Measurements from ENCODE around the gene ACOT13.
"Not testable (repeated sequence)": the region's sequence is repeated elsewhere in the genome, so short reads cannot be mapped to it uniquely, and the experiment has no call there.

The ACOT13 gene

GRCh38 chr6:24742216-24742738 is 75.4 kb downstream of the ACOT13 start:
- Histone ChIP-seq H3K9me3 (ENCODE audit: insufficient read depth, low read length) (no peaks in the 10 kb centered on the region), H3K4me1 (ENCODE audit: insufficient read depth, insufficient read length) (no peaks in the 10 kb centered on the region), H3K36me3 (ENCODE audit: insufficient read depth, insufficient read length, low read length) (no peaks in the 10 kb centered on the region), H3K9ac (ENCODE audit: insufficient read length, low read depth) (no peak overlapping the region), H3K4me3 (ENCODE audit: insufficient read length, low read depth) (no peak overlapping the region), H3K27me3 (ENCODE audit: insufficient read depth, insufficient read length) (no peaks in the 10 kb centered on the region)
- DNase-seq (ENCODE audit: low read depth, low spot score): no peak
- TF ChIP-seq SUZ12 (IDR thresholded peaks at IDR 0.05; ENCODE audit: extremely low read depth, insufficient read depth, insufficient read length): no peak
- TF ChIP-seq ZNF274 (IDR thresholded peaks at IDR 0.05; ENCODE audit: low read depth, low read length): no peak
- no peak for TF ChIP-seq YY1 (IDR thresholded peaks at IDR 0.05; ENCODE audit: insufficient read depth, insufficient read length)

- TF ChIP-seq YY1 (IDR thresholded peaks at IDR 0.05; ENCODE audit: insufficient read depth, insufficient read length) (no peak), ZNF274 (IDR thresholded peaks at IDR 0.05; ENCODE audit: low read depth, low read length) (no peak), SUZ12 (IDR thresholded peaks at IDR 0.05; ENCODE audit: extremely low read depth, insufficient read depth, insufficient read length) (no peak)
- Histone ChIP-seq H3K36me3 (ENCODE audit: insufficient read depth, insufficient read length, low read length) (no peaks in the 10 kb centered on the region), H3K4me1 (ENCODE audit: insufficient read depth, insufficient read length) (no peaks in the 10 kb centered on the region), H3K4me3 (ENCODE audit: insufficient read length, low read depth) (no peak overlapping the region), H3K9ac (ENCODE audit: insufficient read length, low read depth) (no peak overlapping the region), H3K27me3 (ENCODE audit: insufficient read depth, insufficient read length) (no peaks in the 10 kb centered on the region), H3K9me3 (ENCODE audit: insufficient read depth, low read length) (no peaks in the 10 kb centered on the region)
- DNase-seq (ENCODE audit: low read depth, low spot score): no peak
Observed at GRCh38 chr6:24743265-24743943, 76.5 kb downstream of the ACOT13 start.

GRCh38 chr6:24743944-24744335 is 77.1 kb downstream of the ACOT13 start:
- Histone ChIP-seq H3K4me3 (ENCODE audit: insufficient read length, low read depth) (no peak overlapping the region), H3K27me3 (ENCODE audit: insufficient read depth, insufficient read length) (no peaks in the 10 kb centered on the region), H3K36me3 (ENCODE audit: insufficient read depth, insufficient read length, low read length) (no peaks in the 10 kb centered on the region), H3K9me3 (ENCODE audit: insufficient read depth, low read length) (no peaks in the 10 kb centered on the region), H3K4me1 (ENCODE audit: insufficient read depth, insufficient read length) (no peaks in the 10 kb centered on the region), H3K9ac (ENCODE audit: insufficient read length, low read depth) (no peak overlapping the region)
- TF ChIP-seq ZNF274 (IDR thresholded peaks at IDR 0.05; ENCODE audit: low read depth, low read length) (no peak), YY1 (IDR thresholded peaks at IDR 0.05; ENCODE audit: insufficient read depth, insufficient read length) (no peak), SUZ12 (IDR thresholded peaks at IDR 0.05; ENCODE audit: extremely low read depth, insufficient read depth, insufficient read length) (no peak)
- DNase-seq (ENCODE audit: low read depth, low spot score): no peak

GRCh38 chr6:24744911-24745310 is 78.0 kb downstream of the ACOT13 start:
- H3K9me3 ChIP-seq (ENCODE audit: insufficient read depth, low read length): no peaks in the 10 kb centered on the region
- no peak overlapping the region for H3K4me3 ChIP-seq (ENCODE audit: insufficient read length, low read depth)
- no peak overlapping the region for H3K9ac ChIP-seq (ENCODE audit: insufficient read length, low read depth)
- H3K4me1 ChIP-seq (ENCODE audit: insufficient read depth, insufficient read length): no peaks in the 10 kb centered on the region
- TF ChIP-seq YY1 (IDR thresholded peaks at IDR 0.05; ENCODE audit: insufficient read depth, insufficient read length): no peak
- TF ChIP-seq SUZ12 (IDR thresholded peaks at IDR 0.05; ENCODE audit: extremely low read depth, insufficient read depth, insufficient read length): no peak
- no peak for TF ChIP-seq ZNF274 (IDR thresholded peaks at IDR 0.05; ENCODE audit: low read depth, low read length)
- no peaks in the 10 kb centered on the region for H3K36me3 ChIP-seq (ENCODE audit: insufficient read depth, insufficient read length, low read length)
- no peaks in the 10 kb centered on the region for H3K27me3 ChIP-seq (ENCODE audit: insufficient read depth, insufficient read length)
- DNase-seq (ENCODE audit: low read depth, low spot score): no peak

- no peaks in the 10 kb centered on the region for H3K27me3 ChIP-seq (ENCODE audit: insufficient read depth, insufficient read length)
- no peak overlapping the region for H3K9ac ChIP-seq (ENCODE audit: insufficient read length, low read depth)
- H3K4me1 ChIP-seq (ENCODE audit: insufficient read depth, insufficient read length): no peaks in the 10 kb centered on the region
- DNase-seq (ENCODE audit: low read depth, low spot score): no peak
- H3K4me3 ChIP-seq (ENCODE audit: insufficient read length, low read depth): no peak overlapping the region
- TF ChIP-seq ZNF274 (IDR thresholded peaks at IDR 0.05; ENCODE audit: low read depth, low read length) (no peak), YY1 (IDR thresholded peaks at IDR 0.05; ENCODE audit: insufficient read depth, insufficient read length) (no peak), SUZ12 (IDR thresholded peaks at IDR 0.05; ENCODE audit: extremely low read depth, insufficient read depth, insufficient read length) (no peak)
- H3K9me3 ChIP-seq (ENCODE audit: insufficient read depth, low read length): no peaks in the 10 kb centered on the region
- H3K36me3 ChIP-seq (ENCODE audit: insufficient read depth, insufficient read length, low read length): no peaks in the 10 kb centered on the region
Observed at GRCh38 chr6:24749297-24749696, 82.4 kb downstream of the ACOT13 start.

GRCh38 chr6:24750878-24751277 is 84.0 kb downstream of the ACOT13 start:
- not testable (repeated sequence) for H3K4me3 ChIP-seq (ENCODE audit: insufficient read length, low read depth); H3K27me3 ChIP-seq (ENCODE audit: insufficient read depth, insufficient read length); H3K9me3 ChIP-seq (ENCODE audit: insufficient read depth, low read length); DNase-seq (ENCODE audit: low read depth, low spot score); H3K4me1 ChIP-seq (ENCODE audit: insufficient read depth, insufficient read length); H3K9ac ChIP-seq (ENCODE audit: insufficient read length, low read depth); H3K36me3 ChIP-seq (ENCODE audit: insufficient read depth, insufficient read length, low read length)

GRCh38 chr6:24752503-24752902 is 85.6 kb downstream of the ACOT13 start:
- Histone ChIP-seq H3K36me3 (ENCODE audit: insufficient read depth, insufficient read length, low read length) (no peaks in the 10 kb centered on the region), H3K4me1 (ENCODE audit: insufficient read depth, insufficient read length) (no peaks in the 10 kb centered on the region), H3K9ac (ENCODE audit: insufficient read length, low read depth) (no peak overlapping the region), H3K9me3 (ENCODE audit: insufficient read depth, low read length) (no peaks in the 10 kb centered on the region), H3K27me3 (ENCODE audit: insufficient read depth, insufficient read length) (no peaks in the 10 kb centered on the region), H3K4me3 (ENCODE audit: insufficient read length, low read depth) (no peak overlapping the region)
- no peak for DNase-seq (ENCODE audit: low read depth, low spot score)
- TF ChIP-seq ZNF274 (IDR thresholded peaks at IDR 0.05; ENCODE audit: low read depth, low read length) (no peak), SUZ12 (IDR thresholded peaks at IDR 0.05; ENCODE audit: extremely low read depth, insufficient read depth, insufficient read length) (no peak), YY1 (IDR thresholded peaks at IDR 0.05; ENCODE audit: insufficient read depth, insufficient read length) (no peak)
